Cerebellar nuclear complex (tissue), 1 donor: ENCODE results near the gene ECT2.
A peak's percentile ranks its signal among the peaks of the same experiment; 100 is the strongest.
"Not testable (repeated sequence)": the region's sequence is repeated elsewhere in the genome, so short reads cannot be mapped to it uniquely, and the experiment has no call there.

Experiments
- DNase-seq, 2 experiments: peaks; one replicate each; lab custom pipeline; 2025; lab: John Stamatoyannopoulos, UW

ECT2 gene, protein sequence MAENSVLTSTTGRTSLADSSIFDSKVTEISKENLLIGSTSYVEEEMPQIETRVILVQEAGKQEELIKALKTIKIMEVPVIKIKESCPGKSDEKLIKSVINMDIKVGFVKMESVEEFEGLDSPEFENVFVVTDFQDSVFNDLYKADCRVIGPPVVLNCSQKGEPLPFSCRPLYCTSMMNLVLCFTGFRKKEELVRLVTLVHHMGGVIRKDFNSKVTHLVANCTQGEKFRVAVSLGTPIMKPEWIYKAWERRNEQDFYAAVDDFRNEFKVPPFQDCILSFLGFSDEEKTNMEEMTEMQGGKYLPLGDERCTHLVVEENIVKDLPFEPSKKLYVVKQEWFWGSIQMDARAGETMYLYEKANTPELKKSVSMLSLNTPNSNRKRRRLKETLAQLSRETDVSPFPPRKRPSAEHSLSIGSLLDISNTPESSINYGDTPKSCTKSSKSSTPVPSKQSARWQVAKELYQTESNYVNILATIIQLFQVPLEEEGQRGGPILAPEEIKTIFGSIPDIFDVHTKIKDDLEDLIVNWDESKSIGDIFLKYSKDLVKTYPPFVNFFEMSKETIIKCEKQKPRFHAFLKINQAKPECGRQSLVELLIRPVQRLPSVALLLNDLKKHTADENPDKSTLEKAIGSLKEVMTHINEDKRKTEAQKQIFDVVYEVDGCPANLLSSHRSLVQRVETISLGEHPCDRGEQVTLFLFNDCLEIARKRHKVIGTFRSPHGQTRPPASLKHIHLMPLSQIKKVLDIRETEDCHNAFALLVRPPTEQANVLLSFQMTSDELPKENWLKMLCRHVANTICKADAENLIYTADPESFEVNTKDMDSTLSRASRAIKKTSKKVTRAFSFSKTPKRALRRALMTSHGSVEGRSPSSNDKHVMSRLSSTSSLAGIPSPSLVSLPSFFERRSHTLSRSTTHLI

DNA sequence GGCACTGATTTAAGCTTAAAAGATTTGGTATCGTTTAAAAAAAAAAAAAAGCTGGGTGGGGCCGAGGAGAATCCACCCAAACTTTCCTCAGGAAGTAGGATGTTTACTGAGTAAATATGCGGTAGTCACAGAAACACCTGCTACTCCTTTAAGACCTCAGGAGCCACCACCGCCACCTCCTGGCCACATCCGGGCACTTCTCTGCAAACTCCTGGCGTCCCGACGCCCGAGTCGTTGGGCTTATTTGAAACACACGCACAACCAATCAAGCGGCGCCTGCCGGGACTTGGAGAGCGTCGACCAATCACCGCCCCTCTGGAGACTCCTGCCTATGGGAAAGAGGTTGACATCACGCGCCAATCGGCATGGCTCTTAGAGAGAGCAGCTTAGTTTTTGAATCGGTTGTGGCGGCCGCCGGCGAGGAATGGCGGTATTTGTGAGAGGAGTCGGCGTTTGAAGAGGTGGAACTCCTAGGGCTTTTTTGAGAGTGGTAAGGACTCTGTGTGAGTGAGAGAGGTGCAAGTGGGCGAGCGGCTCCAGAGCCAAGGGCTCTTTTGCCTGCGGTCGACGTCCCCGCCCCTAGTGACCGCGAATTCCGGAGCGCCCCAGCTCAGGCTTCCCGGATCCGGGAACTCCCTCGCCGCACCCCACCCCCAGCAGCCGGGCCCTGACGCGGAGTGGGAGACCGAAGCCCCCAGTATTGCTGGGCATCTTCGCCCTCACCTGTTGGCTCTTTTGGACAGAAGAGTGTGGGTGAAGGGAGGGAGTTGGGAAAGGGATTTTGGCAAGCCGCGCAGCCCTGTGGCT is at the start of gene ECT2:
ECT2 (plus strand) TSS at position 359 of the 807 bp plus-strand sequence. CDS start 3,805 bp downstream, outside the sequence.
- peak; percentile 90 to 95 for DNase-seq

DNA sequence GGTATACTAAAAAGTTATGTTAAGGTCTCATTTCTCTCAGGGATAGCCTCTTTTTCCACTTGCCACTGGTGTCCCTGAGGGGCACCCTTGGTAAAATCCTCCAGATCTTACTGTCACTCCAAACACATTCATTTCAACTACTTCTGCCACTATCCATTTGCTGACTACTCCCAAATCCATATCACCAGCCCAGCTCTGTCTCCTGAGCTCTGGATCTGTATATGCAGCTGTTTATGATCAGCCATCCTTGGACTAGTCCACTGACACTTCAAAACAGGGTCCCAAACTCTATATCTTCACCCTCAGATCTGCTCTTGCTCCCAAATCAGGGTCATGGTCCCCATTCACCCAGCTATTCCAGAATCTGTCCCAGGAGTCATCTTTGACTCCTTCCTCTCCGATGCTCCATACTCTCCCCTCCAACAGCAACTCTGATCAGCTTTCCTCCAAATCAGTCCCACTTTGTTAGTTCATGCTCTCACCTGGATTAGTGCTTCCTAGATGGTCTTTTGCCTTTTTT is 49.5 kb upstream of the ECT2 start:
- no peak for DNase-seq

DNA sequence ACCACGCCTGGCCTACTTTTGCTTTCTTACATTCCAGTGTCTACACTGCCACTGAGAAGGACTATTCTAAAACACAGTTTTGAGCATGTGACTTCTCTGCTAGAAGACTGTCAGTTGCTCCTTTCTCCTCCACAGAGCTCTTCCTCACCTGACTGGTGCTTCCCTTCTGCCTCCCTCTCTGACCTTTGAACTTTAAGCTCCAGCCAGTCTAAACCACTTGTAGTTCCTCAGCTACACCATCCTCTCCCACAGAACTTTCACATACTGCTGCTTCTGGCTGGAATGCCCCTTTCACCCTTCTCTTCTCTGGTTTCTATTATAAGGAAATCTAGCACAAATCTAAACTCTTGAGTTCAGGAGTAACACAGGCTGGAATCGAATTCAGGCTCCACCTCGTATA is 48.8 kb upstream of the ECT2 start:
- no peak for DNase-seq

DNA sequence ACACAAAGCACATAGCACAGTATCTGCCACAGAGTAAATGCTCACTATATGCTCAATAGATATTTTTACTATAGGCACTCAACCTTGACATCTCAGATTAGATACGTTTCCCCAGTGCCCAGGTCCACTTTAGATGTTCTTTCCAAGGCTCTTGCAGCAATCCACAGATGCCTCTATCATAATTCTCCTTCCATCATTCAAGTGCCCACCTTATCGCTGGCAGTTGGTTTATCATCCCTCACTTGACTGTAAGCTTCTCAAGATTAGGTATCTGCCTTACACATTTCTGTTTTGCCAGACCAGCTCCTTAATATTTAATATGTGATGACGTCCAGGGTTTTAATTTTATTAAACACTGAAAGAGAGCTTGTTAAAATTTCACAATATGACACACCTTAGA is 48.3 kb upstream of the ECT2 start:
- no peak for DNase-seq

DNA sequence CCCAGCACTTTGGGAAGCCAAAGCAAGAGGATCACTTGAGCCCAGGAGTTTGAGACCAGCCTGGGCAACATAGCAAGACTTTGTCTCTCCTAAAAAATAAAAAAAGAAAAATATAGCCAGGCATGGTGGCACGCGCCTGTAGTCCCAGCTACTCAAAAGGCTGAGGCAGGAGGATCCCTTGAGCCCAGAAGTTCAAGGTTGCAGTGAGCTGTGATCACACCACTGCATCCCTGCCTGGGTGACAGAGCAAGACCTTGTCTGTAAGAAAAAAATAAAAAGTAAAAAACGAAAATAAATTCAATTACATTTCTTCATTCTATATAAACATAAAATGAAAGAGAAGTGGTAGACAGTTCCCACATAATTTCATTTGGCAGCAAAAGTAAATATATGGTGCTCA is 47.8 kb upstream of the ECT2 start:
- not testable (repeated sequence) for DNase-seq

DNA sequence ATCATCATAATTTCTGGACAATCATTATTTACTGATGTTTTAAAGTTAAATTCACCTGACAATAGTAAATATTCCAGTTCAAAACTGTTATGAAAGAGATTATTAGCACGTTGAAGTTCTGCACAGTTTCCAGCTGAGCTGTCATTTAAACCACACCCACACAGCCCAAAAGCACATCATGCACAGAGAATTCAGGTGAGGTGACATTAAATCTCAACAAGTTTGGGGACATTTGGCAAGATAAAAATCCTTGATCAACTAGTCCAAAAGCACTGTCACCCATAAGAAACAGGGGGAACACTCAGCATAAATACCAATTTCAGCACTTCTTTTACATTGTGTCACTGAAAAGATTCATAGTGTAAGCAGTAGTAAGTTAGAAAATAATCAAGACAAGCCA is 46.5 kb upstream of the ECT2 start:
- no peak for DNase-seq

DNA sequence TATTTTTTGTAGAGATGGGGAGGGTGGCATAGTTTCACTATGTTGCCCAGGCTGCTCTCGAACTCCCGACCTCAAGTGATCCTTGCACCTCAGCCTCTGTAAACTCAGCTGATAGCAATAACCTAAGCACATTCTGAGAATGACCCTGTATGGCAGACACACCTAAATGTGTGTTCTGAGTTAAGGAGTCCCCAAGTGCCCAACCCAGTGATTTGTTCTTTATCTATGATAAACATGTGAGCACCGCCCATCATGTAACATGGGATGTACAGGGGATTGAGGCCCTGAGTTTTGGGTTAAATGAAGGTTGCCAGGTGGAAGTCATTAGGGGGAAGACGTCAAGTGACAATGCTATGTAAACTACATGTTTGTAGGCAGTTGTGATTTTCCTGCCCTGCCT is 45.4 kb upstream of the ECT2 start:
- no peak for DNase-seq

DNA sequence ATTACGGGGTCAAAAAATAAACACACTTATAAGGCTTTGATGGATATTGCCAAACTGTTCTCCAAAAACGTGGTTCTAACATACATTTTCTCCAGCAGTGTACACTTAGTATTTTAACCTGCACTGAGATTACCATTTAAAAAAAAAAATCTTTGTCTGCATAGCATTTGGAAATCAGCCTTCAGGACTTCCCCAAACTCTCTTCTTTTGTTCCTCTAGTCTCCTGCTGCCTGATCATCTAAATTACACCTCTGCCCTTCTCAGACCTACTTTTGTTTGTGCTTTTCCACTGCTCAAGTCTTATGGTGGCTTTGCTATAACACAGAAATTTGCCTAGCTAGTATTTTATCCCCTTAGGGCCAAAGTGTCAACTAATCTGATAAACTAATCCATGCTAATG is 43.5 kb upstream of the ECT2 start:
- no peak for DNase-seq

DNA sequence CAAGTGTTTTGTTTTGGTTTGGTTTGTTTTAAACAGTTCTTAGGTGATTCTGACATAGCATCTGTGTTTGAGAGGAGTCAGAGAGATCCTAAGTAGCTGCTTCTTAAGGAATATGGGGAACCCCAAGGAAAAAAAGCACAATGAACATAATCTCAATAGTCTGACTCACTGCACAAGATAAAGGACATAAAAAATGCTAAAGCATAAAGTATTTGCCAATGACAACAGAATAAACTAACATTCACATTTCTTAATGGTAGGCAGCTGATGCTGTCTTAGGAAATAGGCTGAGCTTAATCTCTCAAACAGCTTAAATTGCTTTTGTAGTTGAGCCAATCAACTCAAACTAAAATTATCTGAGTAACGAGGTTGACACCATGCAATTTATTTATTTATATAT is 42.6 kb upstream of the ECT2 start:
- DNase-seq: no peak

DNA sequence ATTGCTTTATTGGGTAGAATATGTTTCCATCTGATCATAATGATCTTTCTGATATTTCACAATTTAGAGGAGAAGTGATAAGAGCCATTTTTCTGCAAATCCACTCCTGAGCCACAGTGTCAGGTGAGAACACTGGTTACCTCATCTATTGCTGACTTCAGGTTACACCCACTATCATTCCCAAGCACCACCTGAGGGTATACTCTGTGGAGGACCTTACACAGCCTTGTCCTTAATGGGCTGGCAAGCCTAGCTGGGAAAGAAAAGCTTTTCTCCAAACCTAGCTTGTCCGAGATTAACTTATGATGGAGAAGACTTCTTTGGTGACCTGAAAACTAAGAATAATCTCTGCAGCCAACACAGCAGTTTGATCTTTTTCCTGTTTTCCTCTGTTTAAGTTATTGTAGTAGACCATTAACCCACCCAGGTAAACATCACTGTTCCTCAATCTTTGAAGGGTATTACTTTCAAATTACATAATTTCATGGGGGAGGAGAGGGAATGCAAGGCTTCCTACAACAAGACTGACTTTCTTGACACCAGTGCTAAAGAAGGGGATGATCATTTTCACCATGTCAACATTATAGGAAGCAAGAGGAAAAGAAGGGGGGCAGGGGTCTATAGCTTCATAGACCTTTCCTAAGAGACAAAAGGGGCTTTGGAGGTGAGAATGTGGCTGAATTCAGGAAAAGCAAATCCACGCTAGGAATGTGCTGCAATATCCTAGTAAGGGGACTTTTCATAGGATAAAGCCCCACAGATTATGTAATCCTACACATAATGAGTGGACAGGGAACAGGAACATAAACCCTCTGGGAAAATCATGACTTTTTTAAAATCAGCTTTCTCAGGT is 41.4 kb upstream of the ECT2 start:
- DNase-seq: no peak

DNA sequence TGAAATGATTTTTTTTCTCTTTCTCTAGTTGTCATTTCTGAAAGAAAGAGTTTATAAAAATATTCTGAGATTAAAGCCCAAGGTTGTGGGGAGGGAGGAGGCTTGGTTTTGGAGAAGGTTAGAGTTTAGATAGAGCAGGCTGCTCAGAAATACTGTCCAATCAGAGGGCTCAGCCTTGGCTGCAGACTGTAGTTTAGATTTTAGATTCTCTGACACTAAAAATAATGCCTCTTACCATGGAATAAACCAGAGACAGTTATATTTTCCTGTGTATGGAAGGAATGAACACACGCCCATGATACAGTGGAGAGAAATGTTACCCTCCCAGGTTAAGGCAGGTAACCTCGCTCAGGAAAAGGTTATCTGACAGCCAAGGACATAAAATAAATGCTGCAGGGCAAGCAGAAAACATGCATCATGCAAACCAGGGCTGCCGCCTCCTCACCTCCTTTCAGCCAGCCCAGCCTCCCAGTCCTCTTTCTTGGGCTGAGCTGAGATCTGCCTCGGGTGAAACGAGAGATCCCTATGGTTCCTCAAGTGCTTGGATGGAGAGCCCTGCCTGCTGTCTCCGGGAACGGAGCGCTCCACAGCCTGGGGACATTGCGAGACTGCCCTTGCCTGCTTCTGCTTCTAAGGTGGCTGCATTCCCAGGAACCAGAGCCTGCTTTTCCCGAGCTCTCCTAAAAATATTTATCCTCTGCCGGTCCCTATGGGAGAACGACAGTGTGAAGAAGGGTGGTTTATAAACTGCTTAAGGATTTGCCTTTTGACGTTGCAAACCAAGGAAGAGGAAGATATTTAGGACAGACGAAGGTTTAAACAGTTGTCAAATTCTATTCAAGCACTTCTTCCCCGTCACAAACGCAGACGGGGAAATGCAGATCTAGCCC is 40.5 kb upstream of the ECT2 start:
- peak in 1 of 2 experiments; percentile 38 for DNase-seq

DNA sequence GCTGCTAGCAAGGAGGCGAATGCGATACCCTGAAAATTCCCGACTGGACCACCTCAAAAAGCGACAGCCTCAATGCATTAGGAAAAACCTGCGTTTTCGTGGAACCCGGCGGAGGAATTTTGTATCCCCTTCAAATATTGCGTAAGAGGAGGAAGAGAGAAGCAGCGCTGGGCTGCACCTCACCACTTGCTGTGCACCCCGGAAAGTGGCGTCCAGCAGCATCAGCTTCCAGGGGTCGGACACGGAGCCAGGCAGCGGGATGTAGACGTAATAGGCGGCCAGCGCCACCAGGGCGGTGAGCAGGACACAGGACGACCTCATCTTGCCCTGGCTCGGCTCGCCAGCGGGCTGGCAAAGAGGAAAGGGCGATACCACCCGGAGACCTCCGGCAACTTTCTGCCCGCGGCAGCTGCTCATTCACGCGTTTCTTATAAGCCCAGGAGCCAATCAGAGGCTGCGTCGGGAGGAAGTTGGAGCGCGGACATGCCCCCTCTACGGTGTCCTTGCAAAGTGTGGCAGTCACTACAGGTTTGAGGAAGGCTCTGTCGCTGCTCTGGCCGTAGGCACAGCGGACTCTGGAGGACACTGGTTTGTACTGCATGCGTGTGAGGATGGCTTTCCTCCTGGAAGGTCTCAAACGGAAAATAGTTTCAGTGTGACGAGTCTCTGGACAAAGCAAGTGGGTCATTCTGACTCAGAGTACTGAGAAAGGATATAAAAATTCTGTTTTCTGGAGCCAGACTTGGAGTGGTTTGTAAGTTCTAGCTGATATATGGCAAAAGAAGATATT is 39.7 kb upstream of the ECT2 start, which contains the start of gene NCEH1:
NCEH1 (minus strand) TSS at position 404 of the 790 bp plus-strand sequence; CDS start at position 321, 83 bp downstream.
- peak; percentile 78 to 90 for DNase-seq

DNA sequence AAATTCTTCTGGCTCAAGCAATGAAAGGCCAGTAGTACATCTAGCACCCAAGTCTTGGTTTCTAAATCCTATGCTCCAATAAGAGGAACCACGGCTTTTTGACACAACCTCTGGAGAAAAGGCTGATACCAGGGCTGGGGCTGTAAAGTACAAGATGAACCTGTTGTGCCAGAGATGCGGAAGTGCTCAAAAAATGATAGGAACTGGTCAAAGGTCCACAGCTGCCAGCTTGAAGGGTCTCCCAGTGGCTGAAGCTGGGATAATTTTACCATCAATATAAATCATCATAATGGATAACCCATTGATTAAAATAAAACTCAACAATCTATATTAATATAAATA is 39.1 kb upstream of the ECT2 start:
- no peak for DNase-seq

DNA sequence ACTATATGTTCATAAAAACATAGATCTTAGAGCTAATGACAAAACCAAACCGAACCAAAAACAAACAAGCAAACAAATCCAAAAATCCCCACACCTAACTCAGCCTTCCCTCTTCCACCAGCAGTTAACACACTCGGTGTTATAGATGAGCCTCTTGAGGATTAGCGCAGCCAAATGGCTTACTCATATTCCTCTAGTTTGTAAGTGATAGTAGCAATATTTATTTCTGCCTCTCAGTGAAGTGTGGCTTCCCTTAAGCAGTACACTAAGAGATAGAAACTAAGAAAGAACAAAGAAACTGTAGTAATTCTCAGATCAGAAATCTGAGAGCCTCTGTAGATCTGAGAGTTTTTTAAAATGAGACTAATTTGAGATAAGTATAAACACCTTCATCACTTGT is 37.2 kb upstream of the ECT2 start:
- no peak for DNase-seq

DNA sequence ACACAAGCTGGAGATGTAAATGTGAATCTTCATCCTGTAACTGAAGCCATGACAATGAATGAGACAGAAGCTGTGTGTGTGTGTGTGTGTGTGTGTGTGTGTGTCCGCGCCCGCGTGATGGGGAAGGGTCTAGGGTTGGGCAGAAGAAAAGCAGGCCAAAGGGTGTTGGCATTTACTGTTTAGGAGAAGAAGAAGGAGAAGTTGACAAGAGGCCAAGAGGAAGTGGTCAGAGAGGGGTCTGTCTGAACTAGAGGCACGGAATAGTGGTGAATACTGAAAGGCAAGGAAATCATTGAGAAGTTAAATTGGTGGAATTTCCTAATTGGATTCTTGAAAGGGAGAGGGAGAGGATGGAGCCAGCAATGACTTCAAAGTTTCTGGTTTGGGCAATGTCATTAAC is 34.0 kb upstream of the ECT2 start:
- DNase-seq: no peak

DNA sequence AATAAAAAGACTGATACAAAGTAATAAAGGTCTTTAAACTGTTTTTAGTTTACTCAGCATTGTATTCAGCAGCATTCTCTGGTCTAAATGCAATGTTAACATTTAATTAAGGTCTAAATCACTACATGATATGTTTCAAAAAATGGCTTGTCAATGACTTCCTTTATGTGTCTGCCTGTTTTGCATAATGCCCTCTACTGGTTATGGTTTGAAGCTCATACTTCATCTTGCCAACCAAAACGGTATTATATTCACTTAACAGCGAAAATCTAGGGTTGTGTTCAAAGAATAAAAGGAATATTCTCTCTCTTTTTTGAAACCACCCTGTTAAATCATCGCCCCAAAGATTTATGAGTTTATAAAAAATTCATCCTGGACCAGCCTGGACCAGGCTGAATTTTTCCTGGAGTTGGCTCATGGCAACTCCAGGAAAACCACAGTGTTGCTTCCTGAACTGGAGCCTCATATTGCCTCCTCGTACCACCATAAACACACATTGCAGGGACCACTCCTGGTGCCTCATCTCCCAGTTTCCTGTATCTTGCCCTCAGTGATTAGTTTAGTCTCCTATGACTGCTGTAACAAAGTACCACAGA is 32.9 kb upstream of the ECT2 start:
- no peak for DNase-seq

DNA sequence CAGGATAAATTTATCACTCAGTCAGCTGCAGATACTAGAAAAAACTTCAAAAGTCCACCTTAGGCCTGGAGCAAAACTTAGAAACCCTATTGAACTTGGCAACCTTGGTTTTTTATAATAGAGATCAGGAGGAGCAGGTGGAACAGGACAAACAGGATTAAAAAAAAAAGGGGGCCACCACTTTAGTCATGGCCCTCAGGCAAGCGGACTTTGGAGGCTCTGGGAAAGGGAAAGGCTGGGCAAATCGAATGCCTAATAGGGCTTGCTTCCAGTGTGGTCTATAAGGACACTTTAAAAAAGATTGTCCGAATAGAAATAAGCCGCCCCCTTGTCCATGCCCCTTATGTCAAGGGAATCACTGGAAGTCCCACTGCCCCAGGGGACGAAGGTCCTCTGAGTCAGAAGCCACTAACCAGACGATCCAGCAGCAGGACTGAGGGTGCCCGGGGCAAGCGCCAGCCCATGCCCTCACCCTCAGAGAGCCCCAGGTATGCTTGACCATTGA is 27.9 kb upstream of the ECT2 start:
- not testable (repeated sequence) for DNase-seq

DNA sequence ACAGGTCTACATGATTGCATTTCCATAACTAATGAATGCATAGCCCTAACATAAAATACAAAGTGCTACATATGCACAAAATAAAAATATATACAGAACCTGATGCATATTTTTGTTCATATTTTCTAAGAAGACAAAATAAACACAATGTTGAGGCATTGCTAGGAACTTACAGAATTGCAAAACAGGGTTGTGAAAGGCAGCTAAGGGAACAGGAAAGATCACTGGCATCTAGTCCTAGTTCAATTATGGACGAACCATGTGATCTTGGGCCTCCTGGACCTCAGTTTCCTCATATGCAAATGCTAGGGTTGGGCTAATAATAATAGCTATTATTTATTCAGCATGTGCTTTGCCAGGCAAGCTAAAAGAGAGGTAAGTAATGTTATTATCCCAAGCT is 24.1 kb upstream of the ECT2 start:
- no peak for DNase-seq
